ENCODE data around the gene JAZF1. TPM values are rescaled to one million over a fixed set of nuclear protein-coding genes. Genes with fewer than 3 reads are reported as not detected.

Gene JAZF1
- total and polyA plus RNA-seq, 2 experiments from 2014 or later = 13.8 to 19.6 TPM

GRCh38 chr7:28149291-28150101 lies 31.1 kb downstream of the JAZF1 start:
- Histone ChIP-seq H3K9me3 (ENCODE audit: low read depth) (no peaks in the 10 kb centered on the region), H3K27me3 (replicated peaks; ENCODE audit: insufficient read depth) (no peaks in the 10 kb centered on the region), H3K4me1 (ENCODE audit: insufficient read depth) (peaks cover 14% of the 10 kb centered on the region), H3F3A (ENCODE audit: insufficient read depth) (peaks cover 9% of the 10 kb centered on the region; the same call in 1 of the 2 replicates), H3K9ac (no peak overlapping the region), H3K79me2 (ENCODE audit: insufficient read depth) (peaks cover 59% of the 10 kb centered on the region), H2AFZ (no peak overlapping the region), H3K36me3 (ENCODE audit: low read depth) (no peaks in the 10 kb centered on the region), H3K27ac (no peak overlapping the region), H4K20me1 (ENCODE audit: insufficient read depth) (no peaks in the 10 kb centered on the region), H3K4me2 (ENCODE audit: unreplicated experiment) (no peak overlapping the region), H3K9me2 (ENCODE audit: insufficient read depth) (peaks cover 3% of the 10 kb centered on the region; the same call in 1 of the 2 replicates), H3K4me3 (no peak overlapping the region)
- DNase-seq = no peak
- in situ Hi-C loops (cut with MboI) = no loop called here
- TF ChIP-seq EZH2 (IDR thresholded peaks at IDR 0.05; ENCODE audit: insufficient read depth, poor library complexity, severe bottlenecking) (no peak), EZH2phosphoT487 (IDR thresholded peaks at IDR 0.05; ENCODE audit: insufficient read depth, low read depth) (no peak)
- WGBS, 2 experiments (ENCODE audit: low coverage in 1 of 2, low lambda C conversion rate in 2 of 2, missing lambda C conversion rate in 2 of 2) = 86 to 88% methylated on average over 8 of the region's 8 CpGs

- H3K79me2 ChIP-seq (ENCODE audit: insufficient read depth) = peaks cover 53% of the 10 kb centered on the region
- H3K4me3 ChIP-seq = no peak overlapping the region
- H3K4me2 ChIP-seq (ENCODE audit: unreplicated experiment) = no peak overlapping the region
- no peaks in the 10 kb centered on the region for H3K27me3 ChIP-seq (replicated peaks; ENCODE audit: insufficient read depth)
- H3K4me1 ChIP-seq (ENCODE audit: insufficient read depth) = peaks cover 4% of the 10 kb centered on the region; the same call in 1 of the 2 replicates
- H2AFZ ChIP-seq = no peak overlapping the region
- H3K36me3 ChIP-seq (ENCODE audit: low read depth) = no peaks in the 10 kb centered on the region
- no peaks in the 10 kb centered on the region for H3K9me2 ChIP-seq (ENCODE audit: insufficient read depth)
- H3F3A ChIP-seq (ENCODE audit: insufficient read depth) = 0 out of 2 replicates have a peak, but pooled peaks cover 5% of the 10 kb centered on the region
- no peaks in the 10 kb centered on the region for H3K9me3 ChIP-seq (ENCODE audit: low read depth)
- no peak for DNase-seq
- in situ Hi-C loops (cut with MboI) = no loop called here
- 97 to 100% methylated on average over 2 of the region's 2 CpGs for WGBS, 2 experiments (ENCODE audit: low coverage in 1 of 2, low lambda C conversion rate in 2 of 2, missing lambda C conversion rate in 2 of 2)
- TF ChIP-seq EZH2phosphoT487 (IDR thresholded peaks at IDR 0.05; ENCODE audit: insufficient read depth, low read depth) (no peak), EZH2 (IDR thresholded peaks at IDR 0.05; ENCODE audit: insufficient read depth, poor library complexity, severe bottlenecking) (no peak)
- H3K9ac ChIP-seq = no peak overlapping the region
- H4K20me1 ChIP-seq (ENCODE audit: insufficient read depth) = no peaks in the 10 kb centered on the region
- H3K27ac ChIP-seq = no peak overlapping the region
Observed at GRCh38 chr7:28145931-28146330, 34.7 kb downstream of the JAZF1 start.

- 0 out of 2 replicates have a peak, but pooled peaks cover 6% of the 10 kb centered on the region for H3F3A ChIP-seq (ENCODE audit: insufficient read depth)
- no peak overlapping the region for H3K4me2 ChIP-seq (ENCODE audit: unreplicated experiment)
- TF ChIP-seq EZH2phosphoT487 (IDR thresholded peaks at IDR 0.05; ENCODE audit: insufficient read depth, low read depth) (no peak), EZH2 (IDR thresholded peaks at IDR 0.05; ENCODE audit: insufficient read depth, poor library complexity, severe bottlenecking) (no peak)
- no peaks in the 10 kb centered on the region for H4K20me1 ChIP-seq (ENCODE audit: insufficient read depth)
- no peak overlapping the region for H3K9ac ChIP-seq
- no peaks in the 10 kb centered on the region for H3K27me3 ChIP-seq (replicated peaks; ENCODE audit: insufficient read depth)
- no peak overlapping the region for H3K27ac ChIP-seq
- H3K4me1 ChIP-seq (ENCODE audit: insufficient read depth) = peaks cover 4% of the 10 kb centered on the region; the same call in 1 of the 2 replicates
- no peak for DNase-seq
- no peaks in the 10 kb centered on the region for H3K36me3 ChIP-seq (ENCODE audit: low read depth)
- no peak overlapping the region for H2AFZ ChIP-seq
- H3K79me2 ChIP-seq (ENCODE audit: insufficient read depth) = peaks cover 54% of the 10 kb centered on the region
- H3K4me3 ChIP-seq = no peak overlapping the region
- in situ Hi-C loops (cut with MboI) = no loop called here
- no peaks in the 10 kb centered on the region for H3K9me3 ChIP-seq (ENCODE audit: low read depth)
- H3K9me2 ChIP-seq (ENCODE audit: insufficient read depth) = no peaks in the 10 kb centered on the region
- 83 to 90% methylated on average over 3 of the region's 3 CpGs for WGBS, 2 experiments (ENCODE audit: low coverage in 1 of 2, low lambda C conversion rate in 2 of 2, missing lambda C conversion rate in 2 of 2)
Observed at GRCh38 chr7:28145090-28145626, 35.4 kb downstream of the JAZF1 start.

- H3K4me3 ChIP-seq = no peak overlapping the region
- TF ChIP-seq EZH2phosphoT487 (IDR thresholded peaks at IDR 0.05; ENCODE audit: insufficient read depth, low read depth) = no peak
- no peak for TF ChIP-seq EZH2 (IDR thresholded peaks at IDR 0.05; ENCODE audit: insufficient read depth, poor library complexity, severe bottlenecking)
- H3K27ac ChIP-seq = no peak overlapping the region
- no peaks in the 10 kb centered on the region for H3K9me2 ChIP-seq (ENCODE audit: insufficient read depth)
- DNase-seq = no peak
- in situ Hi-C loops (cut with MboI) = no loop called here
- no peaks in the 10 kb centered on the region for H3K36me3 ChIP-seq (ENCODE audit: low read depth)
- H3K4me2 ChIP-seq (ENCODE audit: unreplicated experiment) = no peak overlapping the region
- no peaks in the 10 kb centered on the region for H3K27me3 ChIP-seq (replicated peaks; ENCODE audit: insufficient read depth)
- WGBS, 2 experiments (ENCODE audit: low coverage in 1 of 2, low lambda C conversion rate in 2 of 2, missing lambda C conversion rate in 2 of 2) = 94 to 98% methylated on average over 3 of the region's 3 CpGs
- H3K9ac ChIP-seq = no peak overlapping the region
- no peaks in the 10 kb centered on the region for H3K9me3 ChIP-seq (ENCODE audit: low read depth)
- H2AFZ ChIP-seq = no peak overlapping the region
- peaks cover 58% of the 10 kb centered on the region for H3K79me2 ChIP-seq (ENCODE audit: insufficient read depth)
- 0 out of 2 replicates have a peak, but pooled peaks cover 6% of the 10 kb centered on the region for H3F3A ChIP-seq (ENCODE audit: insufficient read depth)
- H3K4me1 ChIP-seq (ENCODE audit: insufficient read depth) = peaks cover 4% of the 10 kb centered on the region; the same call in 1 of the 2 replicates
- no peaks in the 10 kb centered on the region for H4K20me1 ChIP-seq (ENCODE audit: insufficient read depth)
Observed at GRCh38 chr7:28144266-28144665, 36.3 kb downstream of the JAZF1 start.

Measured in GM23248 (cell line).